GM12872 (cell line): ENCODE data around the gene RPS16.

Source experiments
- TF ChIP-seq, protein P1 (sequence below): IDR thresholded peaks from 3 replicates; pipeline ENCODE4 v1.5.1; 2011; ENCODE audit warnings: low read depth, mild to moderate bottlenecking, low read length, moderate library complexity; ENCODE audit not compliant: insufficient read depth

The RPS16 gene

GRCh38 chr19:39384839-39385568 lies 50.7 kb downstream of the RPS16 start:
- TF ChIP-seq, protein P1, sequence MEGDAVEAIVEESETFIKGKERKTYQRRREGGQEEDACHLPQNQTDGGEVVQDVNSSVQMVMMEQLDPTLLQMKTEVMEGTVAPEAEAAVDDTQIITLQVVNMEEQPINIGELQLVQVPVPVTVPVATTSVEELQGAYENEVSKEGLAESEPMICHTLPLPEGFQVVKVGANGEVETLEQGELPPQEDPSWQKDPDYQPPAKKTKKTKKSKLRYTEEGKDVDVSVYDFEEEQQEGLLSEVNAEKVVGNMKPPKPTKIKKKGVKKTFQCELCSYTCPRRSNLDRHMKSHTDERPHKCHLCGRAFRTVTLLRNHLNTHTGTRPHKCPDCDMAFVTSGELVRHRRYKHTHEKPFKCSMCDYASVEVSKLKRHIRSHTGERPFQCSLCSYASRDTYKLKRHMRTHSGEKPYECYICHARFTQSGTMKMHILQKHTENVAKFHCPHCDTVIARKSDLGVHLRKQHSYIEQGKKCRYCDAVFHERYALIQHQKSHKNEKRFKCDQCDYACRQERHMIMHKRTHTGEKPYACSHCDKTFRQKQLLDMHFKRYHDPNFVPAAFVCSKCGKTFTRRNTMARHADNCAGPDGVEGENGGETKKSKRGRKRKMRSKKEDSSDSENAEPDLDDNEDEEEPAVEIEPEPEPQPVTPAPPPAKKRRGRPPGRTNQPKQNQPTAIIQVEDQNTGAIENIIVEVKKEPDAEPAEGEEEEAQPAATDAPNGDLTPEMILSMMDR = no peak
